Liver (tissue), 9 donors: ENCODE results near the gene XYLT1. TPM values are rescaled to one million over a fixed set of nuclear protein-coding genes. Genes with fewer than 3 reads are reported as not detected.

Experiments used
- DNase-seq: peaks from one replicate; pipeline ENCODE4 v3.0.0-alpha.2; 2017; ENCODE audit warnings: low spot score
- H3K27ac ChIP-seq, 2 donors: one replicate each; pipeline ENCODE4 v1.7.0; 2013; ENCODE audit warnings: inconsistent platforms in 2 of 2, low read length in 2 of 2, control low read depth in 1 of 2, low read depth in 1 of 2, mild to moderate bottlenecking in 1 of 2
- H3K27me3 ChIP-seq, 4 donors: one replicate each; pipeline versions ENCODE4 v1.6.1 to v1.7.0; 2013; ENCODE audit warnings: low read length in 3 of 4, inconsistent platforms in 1 of 4, mild to moderate bottlenecking in 1 of 4, moderate library complexity in 1 of 4; ENCODE audit not compliant: control insufficient read depth in 4 of 4, insufficient read depth in 4 of 4
- H3K36me3 ChIP-seq, 4 donors: one replicate each; pipeline versions ENCODE4 v1.6.1 to v1.7.0; 2013; ENCODE audit warnings: low read length in 3 of 4, mild to moderate bottlenecking in 3 of 4, low read depth in 1 of 4, moderate library complexity in 1 of 4; ENCODE audit not compliant: control insufficient read depth in 4 of 4, insufficient read depth in 3 of 4
- H3K4me1 ChIP-seq, 4 donors: one replicate each; pipeline versions ENCODE4 v1.6.1 to v1.7.0; 2013; ENCODE audit warnings: low read length in 3 of 4, mild to moderate bottlenecking in 3 of 4, moderate library complexity in 1 of 4; ENCODE audit not compliant: control insufficient read depth in 4 of 4, insufficient read depth in 4 of 4
- H3K4me3 ChIP-seq, 3 donors: one replicate each; pipeline versions ENCODE4 v1.6.1 to v1.7.0; 2013; ENCODE audit warnings: low read length in 3 of 3, control low read depth in 1 of 3, low read depth in 1 of 3, mild to moderate bottlenecking in 1 of 3
- H3K9ac ChIP-seq, 2 donors: one replicate each; pipeline ENCODE4 v1.7.0; 2013; ENCODE audit warnings: low read length in 2 of 2, mild to moderate bottlenecking in 2 of 2, moderate library complexity in 2 of 2, control low read depth in 1 of 2, low read depth in 1 of 2
- H3K9me3 ChIP-seq, 4 donors: one replicate each; pipeline versions ENCODE4 v1.6.1 to v1.7.0; 2013; ENCODE audit warnings: low read length in 3 of 4; ENCODE audit not compliant: control insufficient read depth in 4 of 4
- EGR1 ChIP-seq, 2 donors: IDR thresholded peaks; 2 replicates each; pipeline ENCODE4 v1.6.1; 2016 to 2018; ENCODE audit warnings: antibody characterized with exemption in 2 of 2, low read depth in 2 of 2
- FOXA1 ChIP-seq: IDR thresholded peaks from 2 replicates; pipeline ENCODE4 v1.6.1; 2016; ENCODE audit warnings: antibody characterized with exemption
- FOXA2 ChIP-seq: IDR thresholded peaks from 2 replicates; pipeline ENCODE4 v1.6.1; 2016; ENCODE audit warnings: antibody characterized with exemption
- GABPA ChIP-seq, 2 donors: IDR thresholded peaks in 1 of 2; conservative IDR thresholded peaks in 1 of 2; 2 replicates each; pipeline ENCODE4 v1.6.1; 2016; ENCODE audit warnings: antibody characterized with exemption in 2 of 2, mild to moderate bottlenecking in 1 of 2, moderate library complexity in 1 of 2
- HNF4A ChIP-seq, 2 donors: conservative IDR thresholded peaks; 2 replicates each; pipeline ENCODE4 v1.6.1; 2016; ENCODE audit warnings: antibody characterized with exemption in 2 of 2, mild to moderate bottlenecking in 2 of 2
- HNF4G ChIP-seq: IDR thresholded peaks from 2 replicates; pipeline ENCODE4 v1.6.1; 2016; ENCODE audit warnings: antibody characterized with exemption
- JUND ChIP-seq, 2 donors: IDR thresholded peaks; 2 replicates each; pipeline ENCODE4 v1.6.1; 2016; ENCODE audit warnings: antibody characterized with exemption in 2 of 2
- NR2F2 ChIP-seq: IDR thresholded peaks from 2 replicates; pipeline ENCODE4 v1.6.1; 2016; ENCODE audit warnings: antibody characterized with exemption
- RAD21 ChIP-seq, 2 donors: IDR thresholded peaks; 2 replicates each; pipeline ENCODE4 v1.6.1; 2016; ENCODE audit warnings: antibody characterized with exemption in 2 of 2, mild to moderate bottlenecking in 2 of 2
- RXRA ChIP-seq, 2 donors: IDR thresholded peaks; 2 replicates each; pipeline ENCODE4 v1.6.1; 2017 to 2018; ENCODE audit warnings: antibody characterized with exemption in 2 of 2, mild to moderate bottlenecking in 1 of 2
- SP1 ChIP-seq: IDR thresholded peaks from 2 replicates; pipeline ENCODE4 v1.6.1; 2018; ENCODE audit warnings: antibody characterized with exemption, mild to moderate bottlenecking
- TAF1 ChIP-seq: conservative IDR thresholded peaks from 2 replicates; pipeline ENCODE4 v1.6.1; 2016; ENCODE audit warnings: antibody characterized with exemption, mild to moderate bottlenecking
- YY1 ChIP-seq: IDR thresholded peaks from 2 replicates; pipeline ENCODE4 v1.6.1; 2016; ENCODE audit warnings: antibody characterized with exemption, mild to moderate bottlenecking
- WGBS: extraction: QIAGEN DNeasy Blood & Tissue Kit; methylation state at CpG from one replicate; pipeline ENCODE4 v1.1.7; 2013; 5-methylcytosine and 5-hydroxymethylcytosine counted together
- polyA plus RNA-seq, 2 donors: library from polyadenylated mRNA; stranded (reverse) in 1 of 2; unstranded in 1 of 2; fragments of 200-250 nt in 1 of 2; fragments of >200 nt in 1 of 2; fragmentation: Nextera tagmentation in 1 of 2; extraction: Ambion mirVana in 1 of 2; gene quantifications; one replicate each; pipeline versions ENCODE4 v1.2.1 to v1.2.3, GENCODE V29; 2013 to 2015
- total RNA-seq, 2 donors: library from RNA; depleted of rRNA; stranded (reverse); fragments of >200 nt; gene quantifications; one replicate each; pipeline ENCODE4 v1.2.3, GENCODE V29; 2014
- TF ChIP-seq, protein P1 (sequence below): IDR thresholded peaks from 2 replicates; pipeline ENCODE4 v1.6.1; 2016; ENCODE audit warnings: antibody characterized with exemption
- TF ChIP-seq, protein P2 (sequence below): fragments of 150-350 bp; IDR thresholded peaks from 2 replicates; pipeline ENCODE4 v1.5.1; 2017; ENCODE audit warnings: improper control_type of control experiment, low read depth, low read length; ENCODE audit not compliant: missing input control
- TF ChIP-seq, protein P3 (sequence below): IDR thresholded peaks from 2 replicates; pipeline ENCODE4 v1.6.1; 2016; ENCODE audit warnings: antibody characterized with exemption
- TF ChIP-seq, protein P4 (sequence below): IDR thresholded peaks from 2 replicates; pipeline ENCODE4 v1.6.1; 2016; ENCODE audit warnings: antibody characterized with exemption, mild to moderate bottlenecking
- TF ChIP-seq, protein P5 (sequence below): IDR thresholded peaks from 2 replicates; pipeline ENCODE4 v1.6.1; 2016; ENCODE audit warnings: antibody characterized with exemption
- donor health status: healthy.
- donor health status: healthy.
- donor health status: healthy.
- donor health status: healthy.
- donor health status: healthy.

XYLT1 gene
- total and polyA plus RNA-seq, 4 donors = 0.25 to 2.3 (median 0.53) TPM

DNA sequence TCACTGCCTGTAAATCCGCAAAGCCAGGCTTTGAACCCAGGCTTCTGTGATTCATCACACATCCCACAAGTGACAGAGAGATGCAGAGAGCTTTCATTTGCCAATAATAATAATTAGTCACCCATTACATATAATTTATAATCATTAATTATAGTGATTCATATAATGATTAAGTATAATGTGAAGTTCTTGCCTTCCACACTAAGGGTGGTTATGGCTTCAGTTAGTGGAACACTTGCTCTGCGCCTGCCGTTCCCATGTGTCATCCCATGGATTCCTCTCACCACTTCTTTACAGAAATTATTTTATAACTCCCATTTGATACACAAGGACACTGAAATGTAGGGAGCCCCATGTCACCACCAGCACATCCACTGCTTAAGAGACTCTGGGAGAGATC is 39.8 kb upstream of the XYLT1 start:
- Histone ChIP-seq H3K9me3 (peaks cover 0 to 3% (median 1%) of the 10 kb centered on the region in 4 donors), H3K36me3 (no peaks in the 10 kb centered on the region), H3K27me3 (peaks cover 0 to 4% (median 0%) of the 10 kb centered on the region in 4 donors), H3K27ac (no peak overlapping the region), H3K4me1 (no peaks in the 10 kb centered on the region), H3K4me3 (no peak overlapping the region), H3K9ac (no peak overlapping the region)
- WGBS = 95% methylated on average over 3 of the region's 3 CpGs
- DNase-seq = no peak
- TF ChIP-seq EGR1 (IDR thresholded peaks at IDR 0.05; ENCODE audit: low read depth in 2 of 2) = no peak
- TF ChIP-seq, protein P1, sequence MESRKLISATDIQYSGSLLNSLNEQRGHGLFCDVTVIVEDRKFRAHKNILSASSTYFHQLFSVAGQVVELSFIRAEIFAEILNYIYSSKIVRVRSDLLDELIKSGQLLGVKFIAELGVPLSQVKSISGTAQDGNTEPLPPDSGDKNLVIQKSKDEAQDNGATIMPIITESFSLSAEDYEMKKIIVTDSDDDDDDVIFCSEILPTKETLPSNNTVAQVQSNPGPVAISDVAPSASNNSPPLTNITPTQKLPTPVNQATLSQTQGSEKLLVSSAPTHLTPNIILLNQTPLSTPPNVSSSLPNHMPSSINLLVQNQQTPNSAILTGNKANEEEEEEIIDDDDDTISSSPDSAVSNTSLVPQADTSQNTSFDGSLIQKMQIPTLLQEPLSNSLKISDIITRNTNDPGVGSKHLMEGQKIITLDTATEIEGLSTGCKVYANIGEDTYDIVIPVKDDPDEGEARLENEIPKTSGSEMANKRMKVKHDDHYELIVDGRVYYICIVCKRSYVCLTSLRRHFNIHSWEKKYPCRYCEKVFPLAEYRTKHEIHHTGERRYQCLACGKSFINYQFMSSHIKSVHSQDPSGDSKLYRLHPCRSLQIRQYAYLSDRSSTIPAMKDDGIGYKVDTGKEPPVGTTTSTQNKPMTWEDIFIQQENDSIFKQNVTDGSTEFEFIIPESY = no peak
- no peak for TF ChIP-seq FOXA1
- TF ChIP-seq, protein P2, sequence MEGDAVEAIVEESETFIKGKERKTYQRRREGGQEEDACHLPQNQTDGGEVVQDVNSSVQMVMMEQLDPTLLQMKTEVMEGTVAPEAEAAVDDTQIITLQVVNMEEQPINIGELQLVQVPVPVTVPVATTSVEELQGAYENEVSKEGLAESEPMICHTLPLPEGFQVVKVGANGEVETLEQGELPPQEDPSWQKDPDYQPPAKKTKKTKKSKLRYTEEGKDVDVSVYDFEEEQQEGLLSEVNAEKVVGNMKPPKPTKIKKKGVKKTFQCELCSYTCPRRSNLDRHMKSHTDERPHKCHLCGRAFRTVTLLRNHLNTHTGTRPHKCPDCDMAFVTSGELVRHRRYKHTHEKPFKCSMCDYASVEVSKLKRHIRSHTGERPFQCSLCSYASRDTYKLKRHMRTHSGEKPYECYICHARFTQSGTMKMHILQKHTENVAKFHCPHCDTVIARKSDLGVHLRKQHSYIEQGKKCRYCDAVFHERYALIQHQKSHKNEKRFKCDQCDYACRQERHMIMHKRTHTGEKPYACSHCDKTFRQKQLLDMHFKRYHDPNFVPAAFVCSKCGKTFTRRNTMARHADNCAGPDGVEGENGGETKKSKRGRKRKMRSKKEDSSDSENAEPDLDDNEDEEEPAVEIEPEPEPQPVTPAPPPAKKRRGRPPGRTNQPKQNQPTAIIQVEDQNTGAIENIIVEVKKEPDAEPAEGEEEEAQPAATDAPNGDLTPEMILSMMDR = no peak
- TF ChIP-seq TAF1 = no peak
- TF ChIP-seq YY1 = no peak
- no peak for TF ChIP-seq HNF4G

DNA sequence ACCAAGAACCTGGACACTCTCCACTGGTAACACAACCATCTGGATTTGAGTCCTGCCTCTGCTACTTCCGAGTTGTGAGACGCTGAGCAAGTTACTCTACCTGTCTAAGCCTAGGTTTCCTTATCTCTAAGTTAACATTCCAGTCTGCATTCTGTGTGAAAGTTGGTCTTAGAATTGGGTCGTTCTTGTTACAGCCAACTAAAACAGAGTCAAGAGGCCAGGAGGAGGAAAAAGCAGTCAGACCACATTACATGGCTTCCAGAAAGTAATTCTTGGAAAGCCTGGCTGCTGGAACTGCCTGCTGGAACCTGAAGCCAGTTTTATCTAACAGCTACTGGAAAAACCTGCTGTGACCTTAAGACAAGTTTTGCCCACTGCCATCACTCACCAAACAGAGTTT is 38.4 kb upstream of the XYLT1 start:
- Histone ChIP-seq H3K27me3 (peaks cover 0 to 4% (median under 1%) of the 10 kb centered on the region in 4 donors), H3K4me1 (no peaks in the 10 kb centered on the region), H3K36me3 (no peaks in the 10 kb centered on the region), H3K4me3 (no peak overlapping the region), H3K9me3 (peaks cover 0 to 3% (median 1%) of the 10 kb centered on the region in 4 donors), H3K9ac (no peak overlapping the region), H3K27ac (no peak overlapping the region)
- TF ChIP-seq YY1 (no peak), HNF4A (conservative IDR thresholded peaks at IDR 0.05) (no peak), FOXA1 (no peak), RAD21 (IDR thresholded peaks at IDR 0.05) (no peak), NR2F2 (no peak), FOXA2 (no peak), JUND (IDR thresholded peaks at IDR 0.05) (no peak), RXRA (IDR thresholded peaks at IDR 0.05) (no peak), HNF4G (no peak), EGR1 (IDR thresholded peaks at IDR 0.05; ENCODE audit: low read depth in 2 of 2) (no peak), TAF1 (no peak), SP1 (no peak), GABPA (IDR thresholded peaks at IDR 0.05 in 1 of 2, conservative IDR thresholded peaks at IDR 0.05 in 1 of 2) (no peak)
- TF ChIP-seq, protein P3, sequence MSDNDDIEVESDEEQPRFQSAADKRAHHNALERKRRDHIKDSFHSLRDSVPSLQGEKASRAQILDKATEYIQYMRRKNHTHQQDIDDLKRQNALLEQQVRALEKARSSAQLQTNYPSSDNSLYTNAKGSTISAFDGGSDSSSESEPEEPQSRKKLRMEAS = no peak
- TF ChIP-seq, protein P2 = no peak
- TF ChIP-seq, protein P1 = no peak
- TF ChIP-seq, protein P4, sequence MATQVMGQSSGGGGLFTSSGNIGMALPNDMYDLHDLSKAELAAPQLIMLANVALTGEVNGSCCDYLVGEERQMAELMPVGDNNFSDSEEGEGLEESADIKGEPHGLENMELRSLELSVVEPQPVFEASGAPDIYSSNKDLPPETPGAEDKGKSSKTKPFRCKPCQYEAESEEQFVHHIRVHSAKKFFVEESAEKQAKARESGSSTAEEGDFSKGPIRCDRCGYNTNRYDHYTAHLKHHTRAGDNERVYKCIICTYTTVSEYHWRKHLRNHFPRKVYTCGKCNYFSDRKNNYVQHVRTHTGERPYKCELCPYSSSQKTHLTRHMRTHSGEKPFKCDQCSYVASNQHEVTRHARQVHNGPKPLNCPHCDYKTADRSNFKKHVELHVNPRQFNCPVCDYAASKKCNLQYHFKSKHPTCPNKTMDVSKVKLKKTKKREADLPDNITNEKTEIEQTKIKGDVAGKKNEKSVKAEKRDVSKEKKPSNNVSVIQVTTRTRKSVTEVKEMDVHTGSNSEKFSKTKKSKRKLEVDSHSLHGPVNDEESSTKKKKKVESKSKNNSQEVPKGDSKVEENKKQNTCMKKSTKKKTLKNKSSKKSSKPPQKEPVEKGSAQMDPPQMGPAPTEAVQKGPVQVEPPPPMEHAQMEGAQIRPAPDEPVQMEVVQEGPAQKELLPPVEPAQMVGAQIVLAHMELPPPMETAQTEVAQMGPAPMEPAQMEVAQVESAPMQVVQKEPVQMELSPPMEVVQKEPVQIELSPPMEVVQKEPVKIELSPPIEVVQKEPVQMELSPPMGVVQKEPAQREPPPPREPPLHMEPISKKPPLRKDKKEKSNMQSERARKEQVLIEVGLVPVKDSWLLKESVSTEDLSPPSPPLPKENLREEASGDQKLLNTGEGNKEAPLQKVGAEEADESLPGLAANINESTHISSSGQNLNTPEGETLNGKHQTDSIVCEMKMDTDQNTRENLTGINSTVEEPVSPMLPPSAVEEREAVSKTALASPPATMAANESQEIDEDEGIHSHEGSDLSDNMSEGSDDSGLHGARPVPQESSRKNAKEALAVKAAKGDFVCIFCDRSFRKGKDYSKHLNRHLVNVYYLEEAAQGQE = no peak
- TF ChIP-seq, protein P5, sequence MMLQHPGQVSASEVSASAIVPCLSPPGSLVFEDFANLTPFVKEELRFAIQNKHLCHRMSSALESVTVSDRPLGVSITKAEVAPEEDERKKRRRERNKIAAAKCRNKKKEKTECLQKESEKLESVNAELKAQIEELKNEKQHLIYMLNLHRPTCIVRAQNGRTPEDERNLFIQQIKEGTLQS = no peak
- WGBS = 60% methylated on average over 3 of the region's 3 CpGs
- no peak for DNase-seq
